IPS-18a (cell line): ENCODE measurements around the gene CNNM3.
"Not testable (repeated sequence)": the region's sequence is repeated elsewhere in the genome, so short reads cannot be mapped to it uniquely, and the experiment has no call there.

Source experiments
- H3K27ac ChIP-seq: one replicate; pipeline ENCODE4 v1.5.1; 2013; ENCODE audit warnings: low read length
- H3K27me3 ChIP-seq: one replicate; pipeline ENCODE4 v1.6.1; 2013; ENCODE audit warnings: mild to moderate bottlenecking, low read length; ENCODE audit not compliant: control insufficient read depth, insufficient read depth
- H3K36me3 ChIP-seq: one replicate; pipeline ENCODE4 v1.6.1; 2013; ENCODE audit warnings: low read depth, low read length; ENCODE audit not compliant: control insufficient read depth
- H3K4me1 ChIP-seq: one replicate; pipeline ENCODE4 v1.6.1; 2013; ENCODE audit warnings: low read depth, low read length; ENCODE audit not compliant: control insufficient read depth
- H3K4me3 ChIP-seq: one replicate; pipeline ENCODE4 v1.5.1; 2013; ENCODE audit warnings: low read length
- H3K9ac ChIP-seq: one replicate; pipeline ENCODE4 v1.6.1; 2013; ENCODE audit warnings: mild to moderate bottlenecking, low read length, moderate library complexity
- H3K9me3 ChIP-seq: one replicate; pipeline ENCODE4 v1.6.1; 2013; ENCODE audit warnings: low read depth, low read length; ENCODE audit not compliant: control insufficient read depth

CNNM3 gene

GRCh38 chr2:96852667-96853066 lies 36.6 kb downstream of the CNNM3 start:
- H3K4me3 ChIP-seq: no peak overlapping the region
- H3K9ac ChIP-seq: no peak overlapping the region
- no peaks in the 10 kb centered on the region for H3K9me3 ChIP-seq
- H3K4me1 ChIP-seq: peaks cover 11% of the 10 kb centered on the region
- no peak overlapping the region for H3K27ac ChIP-seq
- peaks cover 26% of the 10 kb centered on the region for H3K36me3 ChIP-seq
- no peaks in the 10 kb centered on the region for H3K27me3 ChIP-seq

DNA sequence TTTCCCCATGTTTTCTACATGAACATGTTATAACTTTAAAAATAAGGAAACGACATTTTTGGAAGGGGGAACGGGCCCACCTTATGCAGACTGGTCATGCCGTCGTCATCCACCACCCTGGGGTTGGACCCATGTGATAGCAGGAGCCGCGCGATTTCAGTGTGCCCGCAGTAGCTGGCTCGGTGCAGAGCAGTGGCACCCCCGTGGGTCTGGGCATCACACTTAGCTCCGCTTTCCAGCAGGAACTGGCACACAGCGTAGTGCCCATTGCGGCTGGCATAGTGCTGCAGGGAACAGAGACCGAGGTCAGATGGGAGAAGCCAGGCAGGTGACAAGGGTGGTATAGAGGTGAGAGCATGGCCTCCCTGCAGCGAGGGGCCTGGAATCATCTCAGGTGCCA lies 37.3 kb downstream of the CNNM3 start:
- H3K9me3 ChIP-seq: no peaks in the 10 kb centered on the region
- H3K27me3 ChIP-seq: no peaks in the 10 kb centered on the region
- H3K27ac ChIP-seq: no peak overlapping the region
- peaks cover 21% of the 10 kb centered on the region for H3K36me3 ChIP-seq
- H3K9ac ChIP-seq: no peak overlapping the region
- no peak overlapping the region for H3K4me3 ChIP-seq
- peaks cover 11% of the 10 kb centered on the region for H3K4me1 ChIP-seq

DNA sequence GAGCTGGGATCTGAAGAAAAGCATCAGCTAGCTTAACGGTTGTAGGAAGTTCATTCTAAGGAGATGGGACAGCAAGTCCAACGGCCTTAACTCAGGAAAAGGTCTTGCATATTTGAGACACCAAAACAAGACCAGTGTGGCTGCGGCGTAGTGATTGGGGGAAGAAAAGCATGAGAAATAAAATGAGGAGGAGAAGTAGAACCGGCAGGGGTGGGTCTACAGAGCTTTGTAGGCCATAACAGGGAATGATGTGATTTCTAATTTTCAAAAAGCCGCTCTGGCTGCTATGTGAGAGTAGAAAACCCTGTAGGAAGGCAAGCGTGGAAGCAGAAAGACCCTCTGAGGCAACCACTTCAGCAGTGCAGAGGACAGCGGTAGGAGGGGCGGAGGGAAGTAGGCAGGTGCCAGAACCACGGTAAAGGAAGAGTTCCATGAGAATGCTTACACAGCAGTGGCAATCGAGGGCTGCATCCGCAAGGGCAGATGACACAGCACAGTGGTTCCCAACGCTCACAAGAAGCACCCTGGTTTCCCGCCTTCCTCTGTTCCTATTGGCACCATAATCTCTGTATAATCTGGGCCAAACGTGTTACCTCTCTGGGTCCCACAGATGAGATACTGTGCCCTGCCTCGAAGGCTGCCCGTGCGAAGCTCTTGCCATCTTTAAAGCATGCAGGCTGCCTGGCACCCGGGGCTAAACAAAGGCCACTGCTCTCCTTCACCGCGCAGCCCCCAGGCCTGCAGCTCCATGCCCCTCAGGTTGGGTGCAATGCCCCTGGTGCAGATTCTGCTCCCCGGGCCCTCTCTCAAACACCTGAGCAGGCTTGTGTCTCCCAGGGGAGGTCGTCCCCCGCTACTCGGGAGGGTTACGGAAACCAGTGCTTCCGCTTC lies 41.0 kb downstream of the CNNM3 start:
- Histone ChIP-seq H3K27me3 (no peaks in the 10 kb centered on the region), H3K4me1 (peaks cover 14% of the 10 kb centered on the region), H3K9me3 (no peaks in the 10 kb centered on the region), H3K4me3 (peak overlapping the region; percentile 80), H3K9ac (peak overlapping the region; percentile 71), H3K27ac (no peak overlapping the region), H3K36me3 (peaks cover 28% of the 10 kb centered on the region)

DNA sequence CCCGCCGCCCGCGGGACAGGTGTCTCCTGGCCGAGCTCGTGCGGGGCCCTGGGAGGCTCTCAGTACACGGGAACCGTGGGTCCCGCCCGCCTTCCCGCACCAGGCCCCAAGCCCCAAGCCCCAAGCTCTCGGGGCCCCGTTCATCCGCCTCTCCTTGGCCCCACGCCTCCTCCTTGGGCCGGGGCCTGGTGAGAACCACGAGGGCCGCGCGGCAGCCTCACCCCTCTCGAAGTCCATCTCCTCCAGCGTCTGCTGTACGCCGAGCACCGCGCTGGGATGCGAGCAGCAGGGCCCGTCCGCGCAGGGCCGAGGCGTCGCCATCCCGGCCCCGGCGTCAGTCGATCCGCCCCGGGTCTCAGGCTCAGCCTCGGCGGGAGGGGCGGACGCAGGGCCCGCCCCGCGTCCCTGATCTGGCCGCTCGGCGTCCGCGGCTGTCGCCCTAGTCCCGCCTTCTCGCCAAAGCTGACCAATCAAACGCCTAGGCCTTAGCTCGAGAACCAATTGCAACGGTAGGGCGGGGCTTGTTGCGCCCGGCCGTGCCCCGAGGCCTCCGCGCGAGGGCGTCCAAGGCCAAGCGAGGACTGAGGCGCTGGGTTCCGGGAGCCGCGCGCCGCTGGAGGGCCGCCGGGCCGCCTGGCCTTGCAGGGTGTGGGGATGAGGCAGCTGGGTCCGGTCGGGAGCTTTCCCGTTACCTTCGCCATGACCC lies 41.8 kb downstream of the CNNM3 start, which contains the start of gene ANKRD39:
TSS of gene ANKRD39 (minus strand) at position 350 of the 706 bp plus-strand sequence. CDS start at position 321, 29 bp downstream.
- H3K36me3 ChIP-seq: peaks cover 28% of the 10 kb centered on the region
- H3K4me3 ChIP-seq: peak within 1 kb of the TSS; percentile 80
- H3K9me3 ChIP-seq: no peaks in the 10 kb centered on the region
- H3K27ac ChIP-seq: no peak within 1 kb of the TSS
- peaks cover 14% of the 10 kb centered on the region for H3K4me1 ChIP-seq
- H3K9ac ChIP-seq: peak within 1 kb of the TSS; percentile 71
- no peaks in the 10 kb centered on the region for H3K27me3 ChIP-seq

DNA sequence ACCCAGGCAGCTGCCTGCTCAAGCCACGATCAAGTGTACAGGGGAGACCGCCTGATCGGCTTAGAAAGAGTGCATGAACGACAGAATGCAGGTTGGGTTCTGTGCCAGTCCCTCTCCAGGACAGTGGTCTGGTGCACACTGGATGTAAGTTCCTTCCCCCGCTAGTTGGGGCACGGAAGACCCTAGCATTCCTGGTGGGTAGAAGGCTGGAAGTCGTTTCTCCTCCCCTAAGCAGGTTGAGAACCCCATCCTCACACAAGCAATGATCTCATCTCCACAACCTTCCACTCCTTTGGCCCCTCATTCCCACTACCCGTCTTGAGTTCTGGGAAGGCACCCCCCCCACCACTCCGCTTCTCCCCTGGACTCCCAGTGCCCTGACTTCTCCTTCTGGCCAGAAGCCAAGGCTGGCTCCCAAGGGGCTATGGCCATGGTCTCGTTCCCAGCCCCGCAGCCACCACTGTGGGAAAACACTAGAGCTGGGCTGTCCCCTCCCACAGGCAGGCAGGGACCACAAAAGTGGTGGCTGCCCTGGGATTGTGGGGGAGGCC lies 43.1 kb downstream of the CNNM3 start:
- no peaks in the 10 kb centered on the region for H3K9me3 ChIP-seq
- H3K36me3 ChIP-seq: peaks cover 34% of the 10 kb centered on the region
- no peaks in the 10 kb centered on the region for H3K27me3 ChIP-seq
- peak overlapping the region; percentile 52 for H3K9ac ChIP-seq
- H3K27ac ChIP-seq: no peak overlapping the region
- peaks cover 14% of the 10 kb centered on the region for H3K4me1 ChIP-seq
- H3K4me3 ChIP-seq: peak overlapping the region; percentile 56

DNA sequence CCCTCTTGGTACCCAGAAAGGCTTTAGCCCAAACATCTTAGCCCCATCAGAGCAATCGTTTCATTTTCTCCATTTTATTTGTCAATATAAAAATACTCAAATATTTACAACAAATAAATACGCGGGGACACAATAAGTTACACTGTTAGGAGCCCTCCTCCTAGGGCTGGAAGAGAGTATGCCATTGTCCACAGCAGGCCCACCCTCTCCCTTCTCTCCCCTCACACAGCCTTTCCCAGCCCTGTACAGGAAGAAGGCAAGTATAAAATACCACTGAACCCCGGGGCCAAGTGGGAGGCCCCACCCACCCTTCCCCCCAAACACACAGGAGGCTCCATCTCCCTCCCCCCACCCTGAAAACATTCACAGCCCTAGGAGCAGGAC lies 43.6 kb downstream of the CNNM3 start:
- Histone ChIP-seq H3K9me3 (no peaks in the 10 kb centered on the region), H3K4me3 (no peak overlapping the region), H3K4me1 (peaks cover 14% of the 10 kb centered on the region), H3K36me3 (peaks cover 39% of the 10 kb centered on the region), H3K9ac (no peak overlapping the region), H3K27me3 (no peaks in the 10 kb centered on the region), H3K27ac (no peak overlapping the region)

DNA sequence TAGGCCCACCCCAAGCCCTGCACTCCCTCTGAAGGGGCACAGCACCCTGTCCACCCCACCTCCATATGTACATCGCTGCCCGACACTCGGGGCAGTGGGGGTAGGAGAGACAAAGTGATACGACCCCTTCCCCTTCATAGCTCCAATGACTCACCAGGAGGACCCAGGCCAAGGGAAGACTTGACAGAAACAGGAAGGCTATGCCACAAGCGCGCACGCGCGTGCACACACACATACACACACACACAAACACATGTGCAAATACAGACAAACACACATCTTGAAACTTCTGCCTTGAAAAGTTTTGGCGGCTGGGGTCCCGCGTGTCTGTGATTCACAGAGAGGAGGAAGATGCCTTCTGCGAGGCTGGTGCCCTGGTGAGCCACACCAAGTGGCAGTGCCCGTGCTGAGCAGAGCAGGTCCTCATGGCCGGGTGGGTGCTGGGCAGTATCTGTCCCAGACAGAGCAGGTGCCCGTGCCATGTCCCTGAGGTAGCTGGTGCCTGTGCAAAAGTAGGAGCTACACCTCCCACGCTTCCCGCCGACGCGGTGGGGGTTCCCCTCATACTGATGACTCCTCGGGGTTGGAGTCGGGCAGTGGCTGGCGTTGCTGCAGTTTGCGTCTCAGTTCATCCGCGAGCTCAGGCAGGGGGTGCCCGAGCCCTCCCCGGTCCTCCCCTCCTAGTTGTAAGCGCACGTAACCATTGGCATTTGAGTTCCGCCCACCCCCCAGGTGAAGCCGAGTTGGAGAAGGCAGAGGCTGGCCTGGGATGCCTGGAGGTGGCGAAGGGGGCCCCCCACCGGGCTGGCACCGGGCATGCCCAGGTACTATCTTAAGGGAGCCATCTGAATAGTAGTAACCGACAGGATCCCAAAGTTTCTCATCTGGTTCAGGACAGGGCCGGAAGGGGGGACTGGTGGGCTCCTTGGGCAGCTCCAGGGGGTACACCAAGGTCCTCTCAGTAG lies 44.3 kb downstream of the CNNM3 start:
- Histone ChIP-seq H3K9me3 (no peaks in the 10 kb centered on the region), H3K9ac (no peak overlapping the region), H3K4me3 (no peak overlapping the region), H3K27ac (no peak overlapping the region), H3K4me1 (peaks cover 14% of the 10 kb centered on the region), H3K36me3 (peaks cover 45% of the 10 kb centered on the region), H3K27me3 (no peaks in the 10 kb centered on the region)

GRCh38 chr2:96861074-96861473 lies 45.0 kb downstream of the CNNM3 start:
- no peaks in the 10 kb centered on the region for H3K27me3 ChIP-seq
- H3K27ac ChIP-seq: no peak overlapping the region
- H3K4me3 ChIP-seq: no peak overlapping the region
- H3K9me3 ChIP-seq: no peaks in the 10 kb centered on the region
- H3K4me1 ChIP-seq: peaks cover 14% of the 10 kb centered on the region
- H3K36me3 ChIP-seq: peaks cover 53% of the 10 kb centered on the region
- H3K9ac ChIP-seq: no peak overlapping the region

- H3K27me3 ChIP-seq, H3K9ac ChIP-seq, H3K9me3 ChIP-seq, H3K27ac ChIP-seq, H3K4me3 ChIP-seq: not testable (repeated sequence)
- Histone ChIP-seq H3K4me1 (peaks cover 11% of the 10 kb centered on the region), H3K36me3 (peaks cover 63% of the 10 kb centered on the region)
Observed at GRCh38 chr2:96863056-96863455, 47.0 kb downstream of the CNNM3 start.

GRCh38 chr2:96863575-96864342 lies 47.7 kb downstream of the CNNM3 start:
- Histone ChIP-seq H3K9me3 (no peaks in the 10 kb centered on the region), H3K4me1 (peaks cover 11% of the 10 kb centered on the region), H3K36me3 (peaks cover 63% of the 10 kb centered on the region), H3K4me3 (no peak overlapping the region), H3K9ac (no peak overlapping the region), H3K27ac (no peak overlapping the region), H3K27me3 (no peaks in the 10 kb centered on the region)
